SK-N-SH treated with all-trans-retinoic acid at 6 μM for 48 hours (cell line): ENCODE results near the gene TPCN1.

Source experiments
- BACH2 ChIP-seq: fragments of 250-450 bp; sonication (Bioruptor Pico); IDR thresholded peaks from 2 replicates; pipeline ENCODE4 v1.9.0; 2021; ENCODE audit warnings: mild to moderate bottlenecking, borderline replicate concordance
- GLIS3 ChIP-seq: fragments of 250-450 bp; sonication (Bioruptor Pico); IDR thresholded peaks from 2 replicates; pipeline ENCODE4 v1.5.0; 2020; ENCODE audit warnings: mild to moderate bottlenecking, moderate library complexity
- OSR1 ChIP-seq: fragments of 250-450 bp; sonication (Bioruptor Pico); IDR thresholded peaks from 2 replicates; pipeline ENCODE4 v1.8.0; 2022; ENCODE audit warnings: moderate library complexity, mild to moderate bottlenecking, inconsistent platforms
- PATZ1 ChIP-seq: fragments of 250-450 bp; sonication (Bioruptor Pico); IDR thresholded peaks from 2 replicates; pipeline ENCODE4 v1.8.0; 2020; ENCODE audit warnings: mild to moderate bottlenecking, moderate library complexity, borderline replicate concordance
- PPARA ChIP-seq: fragments of 250-450 bp; sonication (Bioruptor Pico); IDR thresholded peaks from 2 replicates; pipeline ENCODE4 v1.5.0; 2020; ENCODE audit warnings: mild to moderate bottlenecking, borderline replicate concordance
- RARB ChIP-seq: fragments of 250-450 bp; sonication (Bioruptor Pico); IDR thresholded peaks from 2 replicates; pipeline ENCODE4 v1.8.0; 2021; ENCODE audit warnings: mild to moderate bottlenecking, moderate library complexity
- TCF4 ChIP-seq: fragments of 250-450 bp; sonication (Bioruptor Pico); IDR thresholded peaks from 2 replicates; pipeline ENCODE4 v1.8.0; 2021; ENCODE audit warnings: mild to moderate bottlenecking, moderate library complexity, borderline replicate concordance
- TOX ChIP-seq: fragments of 250-450 bp; sonication (Bioruptor Pico); IDR thresholded peaks from 2 replicates; pipeline ENCODE4 v1.8.0; 2021; ENCODE audit warnings: mild to moderate bottlenecking, moderate library complexity, borderline replicate concordance
- TSHZ2 ChIP-seq: fragments of 250-450 bp; sonication (Bioruptor Pico); IDR thresholded peaks from 2 replicates; pipeline ENCODE4 v1.5.0; 2020; ENCODE audit warnings: mild to moderate bottlenecking, moderate library complexity
- ZFP3 ChIP-seq: fragments of 250-450 bp; sonication (Bioruptor Pico); IDR thresholded peaks from 2 replicates; pipeline ENCODE4 v1.5.0; 2020; ENCODE audit warnings: mild to moderate bottlenecking, moderate library complexity
- ZFP30 ChIP-seq: fragments of 450-650 bp; formaldehyde crosslinking; IDR thresholded peaks from 2 replicates; pipeline ENCODE4 v1.5.0; 2022; ENCODE audit warnings: mild to moderate bottlenecking, moderate library complexity
- ZNF8 ChIP-seq: fragments of 450-650 bp; formaldehyde crosslinking; IDR thresholded peaks from 2 replicates; pipeline ENCODE4 v1.5.0; 2020; ENCODE audit warnings: mild to moderate bottlenecking, moderate library complexity
- TF ChIP-seq, protein P1 (sequence below): fragments of 250-450 bp; sonication (Bioruptor Pico); IDR thresholded peaks from 2 replicates; pipeline ENCODE4 v1.5.1; 2020; ENCODE audit warnings: low read depth, mild to moderate bottlenecking, moderate library complexity

DNA sequence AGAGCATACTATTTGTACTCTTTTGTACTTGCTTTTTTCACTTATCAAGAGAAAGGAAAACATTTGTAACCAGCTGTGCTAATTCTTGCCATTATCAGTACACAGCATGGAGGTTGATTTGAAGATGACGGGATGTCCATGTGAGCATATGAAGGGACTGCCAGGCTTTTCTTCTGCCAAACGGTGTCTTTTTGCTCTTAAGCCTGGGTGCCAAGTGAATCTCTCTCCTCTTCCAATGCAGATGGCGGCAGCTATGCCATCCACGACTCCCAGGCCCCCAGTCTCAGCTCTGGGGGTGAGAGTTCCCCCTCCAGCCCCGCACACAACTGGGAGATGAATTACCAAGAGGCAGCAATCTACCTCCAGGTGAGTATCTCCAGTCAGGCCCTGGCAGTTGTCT is 38.9 kb downstream of the TPCN1 start:
- TF ChIP-seq TOX (CRISPR knock-in tag) (no peak), PPARA (CRISPR knock-in tag) (no peak), BACH2 (CRISPR knock-in tag) (no peak), OSR1 (CRISPR knock-in tag) (no peak), ZFP3 (CRISPR knock-in tag) (no peak), GLIS3 (no peak), RARB (CRISPR knock-in tag) (no peak), ZNF8 (CRISPR knock-in tag) (no peak), PATZ1 (CRISPR knock-in tag) (no peak), ZFP30 (CRISPR knock-in tag) (no peak), TSHZ2 (CRISPR knock-in tag) (no peak), TCF4 (CRISPR knock-in tag) (no peak)
- TF ChIP-seq, protein P1, sequence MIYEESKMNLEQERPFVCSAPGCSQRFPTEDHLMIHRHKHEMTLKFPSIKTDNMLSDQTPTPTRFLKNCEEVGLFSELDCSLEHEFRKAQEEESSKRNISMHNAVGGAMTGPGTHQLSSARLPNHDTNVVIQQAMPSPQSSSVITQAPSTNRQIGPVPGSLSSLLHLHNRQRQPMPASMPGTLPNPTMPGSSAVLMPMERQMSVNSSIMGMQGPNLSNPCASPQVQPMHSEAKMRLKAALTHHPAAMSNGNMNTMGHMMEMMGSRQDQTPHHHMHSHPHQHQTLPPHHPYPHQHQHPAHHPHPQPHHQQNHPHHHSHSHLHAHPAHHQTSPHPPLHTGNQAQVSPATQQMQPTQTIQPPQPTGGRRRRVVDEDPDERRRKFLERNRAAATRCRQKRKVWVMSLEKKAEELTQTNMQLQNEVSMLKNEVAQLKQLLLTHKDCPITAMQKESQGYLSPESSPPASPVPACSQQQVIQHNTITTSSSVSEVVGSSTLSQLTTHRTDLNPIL (CRISPR knock-in tag) = no peak
